CD1c-positive myeloid dendritic cell (primary cell): ENCODE measurements around the gene KAT8.
"Not testable (repeated sequence)": the region's sequence is repeated elsewhere in the genome, so short reads cannot be mapped to it uniquely, and the experiment has no call there.

Experiments used
- DNase-seq: peaks from one replicate; pipeline ENCODE4 v3.0.0-alpha.2; 2016; ENCODE audit errors: extremely low spot score

KAT8 gene

GRCh38 chr16:31148896-31149295 is 31.4 kb downstream of the KAT8 start:
- DNase-seq = no peak

- DNase-seq = peak; percentile 39
These were observed 31.9 kb downstream of the KAT8 start for GRCh38 chr16:31149332-31149731.

GRCh38 chr16:31149894-31150890 is 32.7 kb downstream of the KAT8 start, which contains the start of gene PRSS36:
PRSS36 (minus strand) TSS chr16:31150066; CDS start chr16:31150035, 31 bp downstream.
- DNase-seq = peak; percentile 62

- peak; percentile 22 for DNase-seq
These were observed 33.5 kb downstream of the KAT8 start for GRCh38 chr16:31150976-31151375.

- DNase-seq = peak; percentile 84
These were observed 39.7 kb downstream of the KAT8 start for GRCh38 chr16:31157136-31157535.

GRCh38 chr16:31167315-31167714 is 49.9 kb downstream of the KAT8 start:
- DNase-seq = no peak

- no peak for DNase-seq
These were observed 51.4 kb downstream of the KAT8 start for GRCh38 chr16:31168848-31169247.

GRCh38 chr16:31170048-31170447 is 52.6 kb downstream of the KAT8 start:
- DNase-seq = not testable (repeated sequence)

GRCh38 chr16:31177136-31177535 is 59.7 kb downstream of the KAT8 start:
- DNase-seq = peak; percentile 77

- no peak for DNase-seq
These were observed 61.8 kb downstream of the KAT8 start for GRCh38 chr16:31179219-31179746.

GRCh38 chr16:31179747-31180459 is 62.4 kb downstream of the KAT8 start, which contains the start of gene FUS:
FUS (plus strand) TSS chr16:31180139; CDS start chr16:31180215, 76 bp downstream.
- peak; percentile 96 for DNase-seq
